HCT116 (cell line): Measurements from ENCODE around the gene ATF6B. TPM values are rescaled to one million over a fixed set of nuclear protein-coding genes. Genes with fewer than 3 reads are reported as not detected.

Experiments used
- ATAC-seq: fragments of 200-7000 bp; cut with Tn5 transposase; 2 replicates; pipeline ENCODE4 v1.9.1; 2020; ENCODE audit warnings: mild to moderate bottlenecking, moderate library complexity
- BruUV-seq: library from RNA; stranded (reverse); fragments of 400-500 nt; replicated peaks from 2 replicates; lab custom pipeline; 2021; lab: Mats Ljungman, UMichigan
- CTCF ChIA-PET: fragments of 300-600 bp; sonication (Branson Sonifier 250); formaldehyde crosslinking; loops from one replicate; lab custom pipeline; 2021; ENCODE audit warnings: antibody characterized with exemption; lab: Charles Lee
- POLR2A ChIA-PET: fragments of 300-600, 350-600 bp; sonication (Branson Sonifier 250); formaldehyde crosslinking; loops from one replicate; lab custom pipeline; 2021; ENCODE audit warnings: antibody characterized with exemption; lab: Charles Lee
- RAD21 ChIA-PET, 2 experiments: fragments of 300-600 bp; sonication (Branson Sonifier 250); formaldehyde crosslinking; loops; one replicate each; lab custom pipeline; 2023; ENCODE audit warnings: low total read pairs in 2 of 2; ENCODE audit not compliant: uncharacterized antibody in 2 of 2, unreplicated experiment in 2 of 2, low non-redundant PET in 1 of 2; lab: Charles Lee
- DNase-seq: peaks from one replicate; pipeline ENCODE4 v3.0.0-alpha.2; 2010; ENCODE audit warnings: low read depth, low spot score
- H2AFZ ChIP-seq: fragments of 200-600 bp; shearing (Covaris generic), sonication (generic); 2 replicates; pipeline ENCODE4 v1.6.1; 2017; ENCODE audit warnings: low read depth, mixed run types, mixed read lengths, antibody characterized with exemption, low read length; ENCODE audit not compliant: poor library complexity, severe bottlenecking
- H3K27ac ChIP-seq: 2 replicates; pipeline ENCODE4 v1.5.1; 2012; ENCODE audit warnings: low read depth, low read length
- H3K27me3 ChIP-seq: fragments of 200-600 bp; sonication (generic); 2 replicates; pipeline ENCODE4 v1.6.1; 2016; ENCODE audit warnings: mixed run types, low read length, mixed read lengths; ENCODE audit not compliant: insufficient read depth
- H3K36me3 ChIP-seq, 2 experiments: fragments of 200-500 bp in 1 of 2; fragments of 200-600 bp in 1 of 2; sonication (Bioruptor generic) in 1 of 2; sonication (generic) in 1 of 2; 2 replicates each; pipeline versions ENCODE4 v1.5.1 to v1.6.1; 2014 to 2016; ENCODE audit warnings: low read length in 2 of 2, inconsistent platforms in 1 of 2, mixed read lengths in 1 of 2, mixed run types in 1 of 2; ENCODE audit not compliant: insufficient read depth in 2 of 2, control insufficient read depth in 1 of 2
- H3K4me1 ChIP-seq, 2 experiments: fragments of 200-600 bp in 1 of 2; sonication (generic) in 1 of 2; 2 replicates each; pipeline versions ENCODE4 v1.5.1 to v1.6.1; 2012 to 2017; ENCODE audit warnings: low read length in 2 of 2, inconsistent platforms in 1 of 2, mild to moderate bottlenecking in 1 of 2, mixed read lengths in 1 of 2, mixed run types in 1 of 2, moderate library complexity in 1 of 2; ENCODE audit not compliant: insufficient read depth in 2 of 2, control insufficient read depth in 1 of 2
- H3K4me2 ChIP-seq: fragments of 200-600 bp; sonication (generic); 2 replicates; pipeline ENCODE4 v1.6.1; 2017; ENCODE audit warnings: mixed run types, low read length, mixed read lengths
- H3K4me3 ChIP-seq, 2 experiments: fragments of 200-600 bp in 1 of 2; sonication (generic) in 1 of 2; replicated peaks in 1 of 2; 2 replicates each; pipeline ENCODE4 v1.5.1; 2011 to 2016; ENCODE audit warnings: low read length in 2 of 2, control low read depth in 1 of 2, low read depth in 1 of 2, mild to moderate bottlenecking in 1 of 2, mixed read lengths in 1 of 2, mixed run types in 1 of 2
- H3K79me2 ChIP-seq: fragments of 200-600 bp; sonication (generic); 2 replicates; pipeline ENCODE4 v1.6.1; 2017; ENCODE audit warnings: mild to moderate bottlenecking, mixed run types, low read length, moderate library complexity, mixed read lengths; ENCODE audit not compliant: insufficient read depth
- H3K9ac ChIP-seq: fragments of 200-600 bp; sonication (generic); 2 replicates; pipeline ENCODE4 v1.6.1; 2016; ENCODE audit warnings: low read length, mixed read lengths
- H3K9me2 ChIP-seq: fragments of 200-600 bp; sonication (generic), shearing (Covaris generic); 2 replicates; pipeline ENCODE4 v1.6.1; 2017; ENCODE audit warnings: mixed run types, mild to moderate bottlenecking, moderate library complexity; ENCODE audit not compliant: insufficient read depth
- H3K9me3 ChIP-seq, 2 experiments: fragments of 200-500 bp in 1 of 2; fragments of 200-600 bp in 1 of 2; sonication (Bioruptor generic) in 1 of 2; sonication (generic) in 1 of 2; 2 replicates each; pipeline ENCODE4 v1.6.1; 2014 to 2017; ENCODE audit warnings: low read length in 2 of 2, mixed read lengths in 2 of 2, inconsistent platforms in 1 of 2, low read depth in 1 of 2, mild to moderate bottlenecking in 1 of 2, mixed run types in 1 of 2, moderate library complexity in 1 of 2; ENCODE audit not compliant: control insufficient read depth in 1 of 2, insufficient read depth in 1 of 2
- H4K20me1 ChIP-seq: fragments of 200-600 bp; sonication (generic), shearing (Covaris generic); 2 replicates; pipeline ENCODE4 v1.6.1; 2017; ENCODE audit warnings: mixed run types, mild to moderate bottlenecking, moderate library complexity; ENCODE audit not compliant: insufficient read depth
- CBX3 ChIP-seq: IDR thresholded peaks from 2 replicates; pipeline ENCODE4 v1.6.1; 2012; ENCODE audit warnings: low read depth
- CEBPB ChIP-seq: IDR thresholded peaks from 2 replicates; pipeline ENCODE4 v1.6.1; 2012; ENCODE audit warnings: low read depth
- EZH2 ChIP-seq: fragments of 200-600 bp; sonication (generic); IDR thresholded peaks from 2 replicates; pipeline ENCODE4 v1.6.1; 2017; ENCODE audit warnings: antibody characterized with exemption, mixed run types
- EZH2phosphoT487 ChIP-seq: fragments of 200-600 bp; IDR thresholded peaks from 2 replicates; pipeline ENCODE4 v1.6.1; 2018; ENCODE audit warnings: antibody characterized with exemption, borderline replicate concordance
- POLR2A ChIP-seq: IDR thresholded peaks from 2 replicates; pipeline ENCODE4 v1.7.0; 2011; ENCODE audit warnings: borderline replicate concordance; ENCODE audit not compliant: insufficient read depth, insufficient read length; ENCODE audit errors: extremely low read depth
- POLR2AphosphoS5 ChIP-seq: IDR thresholded peaks from 2 replicates; pipeline ENCODE4 v1.6.1; 2011; ENCODE audit warnings: mild to moderate bottlenecking, low read depth, low read length, moderate library complexity
- RAD21 ChIP-seq: IDR thresholded peaks from 2 replicates; pipeline ENCODE4 v1.6.1; 2012; ENCODE audit warnings: low read depth, mild to moderate bottlenecking
- SIN3A ChIP-seq: IDR thresholded peaks from 2 replicates; pipeline ENCODE4 v1.6.1; 2012; ENCODE audit warnings: low read depth
- TCF7L2 ChIP-seq: IDR thresholded peaks from 2 replicates; pipeline ENCODE4 v1.7.0; 2011; ENCODE audit warnings: borderline replicate concordance, inconsistent platforms; ENCODE audit not compliant: insufficient read depth, insufficient read length; ENCODE audit errors: extremely low read depth
- ZNF274 ChIP-seq: fragments of 200-500 bp; sonication (Bioruptor generic); IDR thresholded peaks from 2 replicates; pipeline ENCODE4 v1.6.1; 2014; ENCODE audit warnings: mild to moderate bottlenecking, low read depth, low read length, inconsistent platforms
- intact Hi-C: fragments of 100-400 bp; cut with micrococcal nuclease; formaldehyde crosslinking; loops from 2 replicates; pipeline ENCODE4 v1.10.0; 2022
- total RNA-seq: library from RNA; stranded (reverse); gene quantifications from one replicate; pipeline ENCODE4 v1.2.1, GENCODE V29; 2021; ENCODE audit not compliant: unreplicated experiment
- TF ChIP-seq, protein P1 (sequence below), 3 experiments: fragments of 200-600 bp in 1 of 3; sonication (generic) in 1 of 3; IDR thresholded peaks in 2 of 3; conservative IDR thresholded peaks in 1 of 3; 2 replicates each; pipeline ENCODE4 v1.5.1; 2012 to 2017; ENCODE audit warnings: low read depth in 2 of 3, low read length in 2 of 3, antibody characterized with exemption in 1 of 3, borderline replicate concordance in 1 of 3, control low read depth in 1 of 3, mild to moderate bottlenecking in 1 of 3, mixed read lengths in 1 of 3, mixed run types in 1 of 3, moderate library complexity in 1 of 3; ENCODE audit not compliant: insufficient read depth in 1 of 3
- TF ChIP-seq, protein P2 (sequence below): IDR thresholded peaks from 2 replicates; pipeline ENCODE4 v1.6.1; 2012; ENCODE audit warnings: low read depth

Gene ATF6B
- total RNA-seq, 1 experiment from 2014 or later = 63.9 TPM

DNA sequence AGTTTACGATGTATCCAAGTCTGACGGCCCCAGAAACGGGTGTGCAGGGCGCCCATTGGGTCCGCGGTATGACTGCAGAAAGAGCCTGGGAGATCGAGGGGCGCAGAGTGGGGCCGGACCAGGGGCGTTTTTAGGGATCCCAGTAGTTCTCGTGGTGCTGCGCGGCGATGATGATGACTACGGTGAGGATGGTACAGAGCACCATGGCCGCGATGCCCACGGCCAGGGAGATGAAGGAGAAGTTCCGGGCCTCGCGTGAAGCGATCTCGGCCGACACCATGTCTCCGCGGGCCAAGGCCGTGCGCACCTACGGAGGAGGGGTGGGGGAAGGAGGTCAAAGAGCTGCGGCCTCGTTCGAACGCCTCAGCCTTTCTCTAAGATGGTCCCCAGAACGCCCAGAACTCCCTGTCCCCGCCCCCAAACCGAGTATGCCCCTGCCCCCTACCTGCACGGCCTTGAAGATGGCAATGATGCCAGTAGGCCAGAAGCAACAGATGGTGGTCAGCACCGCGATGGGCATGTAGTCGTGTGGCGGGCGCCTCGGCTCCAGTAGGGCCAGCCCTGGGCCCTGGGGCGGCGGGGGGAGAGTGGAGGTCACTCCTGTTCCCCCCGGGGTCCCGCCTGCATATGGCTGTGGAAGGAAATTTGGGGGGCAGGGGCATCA, 21.2 kb upstream of the ATF6B start:
- H3K79me2 ChIP-seq = peaks cover 1% of the 10 kb centered on the region; the same call in 1 of the 2 replicates
- no peak overlapping the region for H3K9ac ChIP-seq
- ChIA-PET POLR2A (no interaction called here), CTCF (no interaction called here), RAD21 (no interaction called here)
- intact Hi-C loops = no loop called here
- ATAC-seq (no peak), DNase-seq (no peak)
- no TSS peak for BruUV-seq
- no peaks in the 10 kb centered on the region for H3K27me3 ChIP-seq
- no peak overlapping the region for H3K27ac ChIP-seq
- H3K4me3 ChIP-seq = no peak overlapping the region
- H4K20me1 ChIP-seq = no peaks in the 10 kb centered on the region
- no peak overlapping the region for H3K4me2 ChIP-seq
- H2AFZ ChIP-seq = no peak overlapping the region
- H3K9me3 ChIP-seq = no peaks in the 10 kb centered on the region
- peaks cover 7 to 15% of the 10 kb centered on the region in 2 experiments; a peak in 3 of 4 replicates for H3K4me1 ChIP-seq
- TF ChIP-seq EZH2phosphoT487 (no peak), RAD21 (no peak), ZNF274 (no peak), CEBPB (no peak), TCF7L2 (no peak), CBX3 (no peak), SIN3A (no peak), EZH2 (no peak), POLR2A (no peak), POLR2AphosphoS5 (no peak)
- TF ChIP-seq, protein P1, sequence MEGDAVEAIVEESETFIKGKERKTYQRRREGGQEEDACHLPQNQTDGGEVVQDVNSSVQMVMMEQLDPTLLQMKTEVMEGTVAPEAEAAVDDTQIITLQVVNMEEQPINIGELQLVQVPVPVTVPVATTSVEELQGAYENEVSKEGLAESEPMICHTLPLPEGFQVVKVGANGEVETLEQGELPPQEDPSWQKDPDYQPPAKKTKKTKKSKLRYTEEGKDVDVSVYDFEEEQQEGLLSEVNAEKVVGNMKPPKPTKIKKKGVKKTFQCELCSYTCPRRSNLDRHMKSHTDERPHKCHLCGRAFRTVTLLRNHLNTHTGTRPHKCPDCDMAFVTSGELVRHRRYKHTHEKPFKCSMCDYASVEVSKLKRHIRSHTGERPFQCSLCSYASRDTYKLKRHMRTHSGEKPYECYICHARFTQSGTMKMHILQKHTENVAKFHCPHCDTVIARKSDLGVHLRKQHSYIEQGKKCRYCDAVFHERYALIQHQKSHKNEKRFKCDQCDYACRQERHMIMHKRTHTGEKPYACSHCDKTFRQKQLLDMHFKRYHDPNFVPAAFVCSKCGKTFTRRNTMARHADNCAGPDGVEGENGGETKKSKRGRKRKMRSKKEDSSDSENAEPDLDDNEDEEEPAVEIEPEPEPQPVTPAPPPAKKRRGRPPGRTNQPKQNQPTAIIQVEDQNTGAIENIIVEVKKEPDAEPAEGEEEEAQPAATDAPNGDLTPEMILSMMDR (IDR thresholded peaks at IDR 0.05 in 2 of 3, conservative IDR thresholded peaks at IDR 0.05 in 1 of 3; ENCODE audit: borderline replicate concordance in 1 of 3, insufficient read depth in 1 of 3, low read depth in 2 of 3, low read length in 2 of 3) = no peak
- TF ChIP-seq, protein P2, sequence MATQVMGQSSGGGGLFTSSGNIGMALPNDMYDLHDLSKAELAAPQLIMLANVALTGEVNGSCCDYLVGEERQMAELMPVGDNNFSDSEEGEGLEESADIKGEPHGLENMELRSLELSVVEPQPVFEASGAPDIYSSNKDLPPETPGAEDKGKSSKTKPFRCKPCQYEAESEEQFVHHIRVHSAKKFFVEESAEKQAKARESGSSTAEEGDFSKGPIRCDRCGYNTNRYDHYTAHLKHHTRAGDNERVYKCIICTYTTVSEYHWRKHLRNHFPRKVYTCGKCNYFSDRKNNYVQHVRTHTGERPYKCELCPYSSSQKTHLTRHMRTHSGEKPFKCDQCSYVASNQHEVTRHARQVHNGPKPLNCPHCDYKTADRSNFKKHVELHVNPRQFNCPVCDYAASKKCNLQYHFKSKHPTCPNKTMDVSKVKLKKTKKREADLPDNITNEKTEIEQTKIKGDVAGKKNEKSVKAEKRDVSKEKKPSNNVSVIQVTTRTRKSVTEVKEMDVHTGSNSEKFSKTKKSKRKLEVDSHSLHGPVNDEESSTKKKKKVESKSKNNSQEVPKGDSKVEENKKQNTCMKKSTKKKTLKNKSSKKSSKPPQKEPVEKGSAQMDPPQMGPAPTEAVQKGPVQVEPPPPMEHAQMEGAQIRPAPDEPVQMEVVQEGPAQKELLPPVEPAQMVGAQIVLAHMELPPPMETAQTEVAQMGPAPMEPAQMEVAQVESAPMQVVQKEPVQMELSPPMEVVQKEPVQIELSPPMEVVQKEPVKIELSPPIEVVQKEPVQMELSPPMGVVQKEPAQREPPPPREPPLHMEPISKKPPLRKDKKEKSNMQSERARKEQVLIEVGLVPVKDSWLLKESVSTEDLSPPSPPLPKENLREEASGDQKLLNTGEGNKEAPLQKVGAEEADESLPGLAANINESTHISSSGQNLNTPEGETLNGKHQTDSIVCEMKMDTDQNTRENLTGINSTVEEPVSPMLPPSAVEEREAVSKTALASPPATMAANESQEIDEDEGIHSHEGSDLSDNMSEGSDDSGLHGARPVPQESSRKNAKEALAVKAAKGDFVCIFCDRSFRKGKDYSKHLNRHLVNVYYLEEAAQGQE = no peak
- no peaks in the 10 kb centered on the region for H3K9me2 ChIP-seq
- no peaks in the 10 kb centered on the region for H3K36me3 ChIP-seq
